HG02885 (cell line): ENCODE data around the gene MYCL.

ENCODE experiments used
- ATAC-seq: cut with Tn5 transposase; IDR thresholded peaks from one replicate; pipeline ENCODE4 v1.9.1; 2021; ENCODE audit warnings: mild to moderate bottlenecking; ENCODE audit not compliant: unreplicated experiment, poor library complexity

Gene MYCL, protein sequence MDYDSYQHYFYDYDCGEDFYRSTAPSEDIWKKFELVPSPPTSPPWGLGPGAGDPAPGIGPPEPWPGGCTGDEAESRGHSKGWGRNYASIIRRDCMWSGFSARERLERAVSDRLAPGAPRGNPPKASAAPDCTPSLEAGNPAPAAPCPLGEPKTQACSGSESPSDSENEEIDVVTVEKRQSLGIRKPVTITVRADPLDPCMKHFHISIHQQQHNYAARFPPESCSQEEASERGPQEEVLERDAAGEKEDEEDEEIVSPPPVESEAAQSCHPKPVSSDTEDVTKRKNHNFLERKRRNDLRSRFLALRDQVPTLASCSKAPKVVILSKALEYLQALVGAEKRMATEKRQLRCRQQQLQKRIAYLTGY

DNA sequence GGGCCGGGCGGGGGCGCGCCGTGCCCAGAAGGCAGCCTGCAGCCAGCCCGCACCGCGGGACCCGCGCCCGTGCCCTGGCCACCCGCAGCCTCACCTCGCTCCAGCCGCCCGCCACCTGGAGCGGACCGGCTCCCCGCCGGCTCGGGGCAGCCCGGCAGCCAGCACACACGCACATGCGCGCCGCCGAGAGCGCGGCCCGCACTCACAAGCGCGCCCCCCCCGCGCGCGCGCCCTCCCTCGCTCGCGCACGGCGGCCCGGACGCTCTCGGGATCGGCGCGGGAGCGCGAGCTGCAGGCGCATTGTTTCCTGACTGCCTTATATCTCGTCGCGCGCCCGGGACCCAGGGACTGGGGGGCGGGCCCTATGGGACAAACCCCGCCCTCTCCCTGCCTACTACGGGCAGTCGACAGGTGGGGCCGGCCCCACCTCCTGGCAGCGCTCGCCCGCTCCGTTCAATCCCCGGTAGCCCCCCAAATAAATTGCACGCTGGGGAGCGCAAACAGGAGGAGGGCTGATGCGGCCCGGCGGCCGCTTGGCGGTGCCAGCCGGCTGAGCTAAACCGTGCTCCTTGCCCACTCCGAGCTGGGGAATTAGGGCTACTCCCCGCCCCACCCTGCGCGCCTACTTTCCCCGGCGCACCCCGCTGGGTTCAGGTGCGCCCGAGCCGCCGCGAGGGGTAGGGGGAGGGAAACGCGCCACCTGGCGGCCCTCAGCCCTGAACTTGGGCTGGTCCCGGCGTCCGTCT is at the start of gene MYCL:
TSS of gene MYCL (minus strand) at position 204 of the 746 bp plus-strand sequence. CDS start 483 bp downstream, outside the sequence.
- ATAC-seq, result peak; percentile 76

GRCh38 chr1:39949891-39950290 is 48.2 kb upstream of the MYCL start:
- no peak for ATAC-seq

GRCh38 chr1:39947260-39947659 is 45.5 kb upstream of the MYCL start:
- no peak for ATAC-seq

DNA sequence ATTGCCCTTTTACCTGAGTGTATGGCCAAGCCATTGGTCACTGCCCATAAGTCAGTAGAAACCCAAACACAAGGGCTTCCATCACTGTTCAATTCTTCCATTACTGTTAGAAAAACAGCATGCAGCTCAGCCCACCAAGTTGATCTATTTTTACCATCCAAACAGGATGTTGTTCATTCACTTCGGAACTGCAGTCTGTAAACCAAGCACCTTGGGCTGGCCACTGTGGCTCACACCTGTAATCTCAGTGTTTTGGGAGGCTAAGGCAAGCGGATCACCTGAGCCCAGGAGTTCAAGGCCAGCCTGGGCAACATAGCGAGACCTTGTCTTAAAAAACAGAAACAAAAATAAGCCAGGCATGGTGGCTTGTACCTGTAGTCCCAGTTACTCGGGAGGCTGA is 44.5 kb upstream of the MYCL start:
- ATAC-seq, result no peak

GRCh38 chr1:39944410-39945112 is 42.8 kb upstream of the MYCL start:
- ATAC-seq, result no peak

GRCh38 chr1:39943471-39944290 is 42.0 kb upstream of the MYCL start:
- no peak for ATAC-seq

DNA sequence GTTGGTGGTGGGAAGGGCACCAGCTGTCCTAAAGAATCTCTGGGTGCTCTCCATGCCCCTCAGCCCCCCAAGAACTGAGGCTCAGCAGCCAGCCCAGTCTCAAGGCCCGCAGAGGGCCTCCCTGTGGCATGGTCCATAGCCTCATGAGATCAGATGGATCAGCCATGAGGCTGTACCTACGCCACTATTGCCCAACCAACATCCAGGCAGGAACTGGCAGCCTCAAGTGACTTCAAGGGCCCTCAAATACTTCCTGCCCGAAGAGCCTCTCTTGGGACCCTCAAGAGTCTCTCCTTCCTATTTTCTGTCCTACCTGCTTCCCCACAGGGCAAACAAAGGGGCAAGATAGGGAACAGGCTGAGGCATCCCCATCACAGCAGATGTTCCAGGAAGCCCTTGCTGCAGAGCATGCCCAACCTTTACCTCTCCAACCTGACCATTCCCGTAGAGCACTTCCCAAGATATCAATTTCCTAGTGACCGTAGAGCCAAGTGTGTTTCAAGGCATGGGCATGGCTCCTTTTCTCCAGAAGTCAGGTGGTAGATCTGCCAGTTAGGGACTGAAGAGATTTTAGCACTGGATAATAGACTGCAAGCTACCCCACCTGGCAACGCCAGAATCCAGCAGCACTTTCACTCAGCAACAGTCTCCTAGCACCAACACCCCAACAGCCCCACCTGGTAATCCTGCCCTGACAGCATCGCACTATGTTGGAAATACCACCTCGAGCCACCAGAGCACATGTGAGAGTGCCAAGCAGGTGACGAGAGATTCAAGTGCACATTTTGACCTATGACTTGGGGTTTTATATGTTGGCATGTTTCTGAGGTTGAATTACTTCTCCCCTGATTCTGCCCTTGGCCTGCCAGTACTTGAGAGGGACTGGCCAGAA is 39.5 kb upstream of the MYCL start:
- no peak for ATAC-seq

GRCh38 chr1:39940253-39940652 is 38.5 kb upstream of the MYCL start:
- ATAC-seq, result no peak

GRCh38 chr1:39938856-39939255 is 37.1 kb upstream of the MYCL start:
- no peak for ATAC-seq

DNA sequence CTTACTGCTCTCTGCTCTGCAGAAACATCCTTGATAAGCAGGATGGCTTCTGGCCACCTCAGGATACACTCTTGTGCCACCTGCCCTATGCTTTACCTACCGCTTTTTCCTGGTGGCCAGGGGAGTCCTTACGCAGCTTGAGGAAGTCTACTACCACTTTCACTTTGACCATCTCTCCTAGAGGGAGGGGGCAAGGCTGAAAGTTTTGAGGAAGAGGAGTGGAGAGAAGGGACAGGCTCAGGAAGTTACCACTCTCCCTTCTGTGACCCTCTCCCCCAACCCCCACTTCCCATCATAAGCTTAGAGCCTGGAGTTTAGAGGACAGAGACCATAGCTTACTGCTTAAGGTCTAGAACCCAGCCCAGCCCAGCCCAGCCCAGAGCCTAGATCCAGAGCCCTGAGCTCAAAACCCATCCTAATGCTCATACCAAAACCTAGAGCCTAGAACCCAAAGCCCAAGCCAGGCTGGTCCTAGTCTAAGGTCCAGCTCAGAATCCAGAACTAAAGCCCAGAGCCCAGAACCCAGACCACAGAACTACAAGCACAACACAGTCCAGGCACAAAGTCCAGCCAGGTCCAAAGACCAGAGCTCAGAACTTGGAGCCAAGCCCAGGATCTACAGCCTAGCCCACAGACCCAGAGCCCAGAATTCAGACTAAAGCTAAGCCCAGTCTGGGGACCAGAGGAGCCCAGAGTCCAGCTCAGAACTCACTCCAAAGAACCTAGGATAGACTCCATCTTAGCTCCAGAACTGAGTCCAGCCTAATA is 35.2 kb upstream of the MYCL start:
- no peak for ATAC-seq

DNA sequence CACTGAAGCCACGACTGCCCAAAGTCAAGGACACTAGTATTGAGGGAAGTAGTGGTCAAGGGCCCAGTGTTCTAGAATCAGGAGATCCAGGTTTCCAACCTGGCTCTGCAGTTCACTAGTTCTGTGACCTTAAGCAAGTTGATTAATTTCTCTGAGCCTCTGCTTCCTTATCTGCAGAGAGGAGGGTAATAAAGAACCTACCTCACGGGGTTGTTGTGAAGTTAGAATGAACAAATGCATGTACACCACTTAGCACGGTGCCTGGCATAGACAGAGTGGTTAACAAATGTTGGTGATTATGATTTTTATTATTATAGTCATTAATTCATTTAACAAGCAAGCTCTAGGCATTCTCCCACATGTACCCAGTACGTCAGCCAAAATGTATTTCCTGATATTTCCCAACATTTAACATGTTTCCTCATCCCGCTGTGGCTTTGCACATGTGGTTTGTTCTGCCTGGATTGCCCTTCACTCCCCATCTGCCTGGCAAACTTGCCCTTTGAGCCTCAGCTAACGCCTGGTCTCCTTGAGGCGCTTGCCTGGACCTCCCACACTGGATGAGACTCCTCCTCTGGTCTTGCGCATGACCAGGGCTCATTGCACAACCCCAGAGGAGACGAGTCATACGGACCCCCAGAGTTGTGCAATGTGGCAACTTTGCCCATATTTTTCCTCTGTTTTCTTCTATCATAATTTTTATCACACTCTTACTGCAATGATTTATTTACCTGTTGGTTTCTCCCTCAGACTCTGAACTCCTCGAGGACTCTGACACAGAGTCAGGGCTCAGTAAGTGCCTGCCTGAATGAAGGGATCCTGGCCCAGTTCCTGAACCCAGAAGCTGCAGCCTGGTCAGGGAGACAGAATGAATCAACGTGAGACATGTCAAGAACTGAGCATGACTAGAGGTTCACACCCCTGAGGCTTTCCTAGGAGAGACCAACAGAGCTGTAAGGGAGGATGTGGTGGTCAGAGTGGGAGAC is 32.5 kb upstream of the MYCL start:
- no peak for ATAC-seq

GRCh38 chr1:39928809-39929587 is 27.3 kb upstream of the MYCL start:
- no peak for ATAC-seq

GRCh38 chr1:39927538-39927937 is 25.8 kb upstream of the MYCL start:
- ATAC-seq, result no peak

DNA sequence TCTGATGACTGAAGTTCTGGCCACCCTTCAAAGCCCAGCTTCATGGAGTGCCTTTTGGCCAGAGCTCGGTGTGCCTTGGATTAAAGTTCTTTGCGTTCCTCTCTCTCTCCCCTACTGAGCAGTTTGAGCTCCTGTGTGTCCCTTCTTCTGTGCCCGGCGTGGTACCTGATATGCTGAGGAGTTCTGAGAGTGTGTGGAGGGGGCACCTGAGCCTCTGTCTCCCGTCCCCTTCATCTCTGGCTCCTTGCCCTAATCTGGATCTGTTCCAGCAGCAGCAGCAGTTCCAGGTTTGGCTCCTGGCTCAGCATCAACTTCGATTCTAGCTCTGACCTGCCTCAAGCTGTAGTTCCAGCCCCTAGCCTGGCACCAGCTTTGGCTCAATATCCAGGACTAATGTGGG is 25.1 kb upstream of the MYCL start:
- ATAC-seq, result no peak

DNA sequence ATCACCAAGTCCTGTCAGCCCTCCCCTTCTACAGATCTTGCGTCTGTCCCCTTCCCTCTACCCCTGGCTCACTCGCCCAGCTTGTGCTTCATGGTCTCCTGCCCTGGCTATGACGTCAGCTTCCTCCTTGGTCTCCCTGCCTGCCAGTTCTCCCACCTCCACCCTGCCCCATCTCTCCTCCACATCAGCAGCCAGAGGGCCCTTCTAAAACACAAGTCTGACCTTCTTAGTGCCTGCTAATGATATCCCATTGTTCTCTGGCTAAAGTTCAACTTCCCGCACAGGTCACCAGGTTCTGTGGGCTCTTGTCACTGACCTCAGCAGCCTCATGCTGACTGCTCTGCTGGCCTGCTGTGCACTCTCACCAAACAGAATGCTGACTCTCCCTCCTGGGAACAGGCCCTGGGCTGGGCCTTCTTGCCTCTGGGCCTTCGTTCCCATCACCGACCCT is 24.7 kb upstream of the MYCL start:
- no peak for ATAC-seq

DNA sequence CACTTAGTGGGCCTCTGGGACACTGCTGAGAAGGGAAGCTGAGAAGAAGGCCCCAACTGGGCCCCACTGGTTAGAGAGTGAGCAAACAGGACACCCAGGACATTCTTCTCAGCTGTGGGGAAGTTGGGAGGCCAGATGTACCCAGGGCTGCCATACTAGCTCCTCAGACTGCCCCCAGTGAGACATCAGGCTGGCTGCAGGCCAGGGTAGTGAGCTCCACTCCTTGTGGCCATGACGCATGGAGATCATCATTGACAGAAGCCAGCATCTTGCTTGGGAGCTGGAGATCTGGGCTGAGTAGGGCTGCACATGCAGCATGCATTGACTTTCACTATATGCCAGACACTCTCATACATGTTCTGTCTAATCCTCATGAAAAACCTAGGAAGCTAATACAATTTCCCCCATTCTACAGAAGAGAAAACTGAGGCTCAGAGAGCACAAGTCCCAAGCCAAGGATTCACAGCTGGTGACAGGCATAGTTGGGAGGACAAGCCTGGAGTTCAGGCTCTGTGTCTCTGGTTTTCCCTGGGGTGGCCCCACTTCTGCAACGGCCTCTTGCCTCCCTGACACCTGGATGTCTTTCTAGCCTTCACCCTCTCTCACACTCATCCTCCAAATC is 24.1 kb upstream of the MYCL start:
- no peak for ATAC-seq
